Measurements from ENCODE around the gene SLC35A4. TPM values are rescaled to one million over a fixed set of nuclear protein-coding genes. Genes with fewer than 3 reads are reported as not detected.
A peak's percentile ranks its signal among the peaks of the same experiment; 100 is the strongest.
"Not testable (repeated sequence)": the region's sequence is repeated elsewhere in the genome, so short reads cannot be mapped to it uniquely, and the experiment has no call there.

The SLC35A4 gene
- total RNA-seq, 1 donor from 2014 or later: 13.2 TPM

DNA sequence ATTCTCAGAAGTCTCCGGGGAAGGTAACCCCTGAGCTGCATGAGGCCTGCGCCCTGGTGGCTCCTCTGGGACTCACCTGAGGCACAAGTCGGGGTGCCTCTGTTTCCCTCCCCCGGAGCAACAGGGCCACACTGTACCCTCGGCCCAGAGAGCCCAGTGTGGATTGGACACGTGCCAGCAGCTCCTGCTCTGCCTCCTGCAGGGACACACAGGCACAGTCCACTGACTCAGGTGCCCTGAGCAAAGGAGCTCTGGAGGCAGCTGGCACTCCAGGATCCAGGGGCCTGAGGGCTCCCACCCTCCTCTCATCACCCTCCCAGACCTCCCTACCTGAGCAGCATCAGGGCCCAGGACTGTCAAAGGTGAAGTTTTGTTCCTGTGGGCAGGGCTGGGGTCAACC lies 29.5 kb downstream of the SLC35A4 start:
- DNase-seq (ENCODE audit: low read depth) (no peak), FAIRE-seq (no peak)
- Histone ChIP-seq H3K4me3 (ENCODE audit: low read depth, low read length) (no peak overlapping the region), H3K27me3 (ENCODE audit: control insufficient read depth, insufficient read depth, low read length) (no peaks in the 10 kb centered on the region), H3K36me3 (ENCODE audit: control insufficient read depth, insufficient read depth, low read length) (no peaks in the 10 kb centered on the region)
- TF ChIP-seq, protein P1, sequence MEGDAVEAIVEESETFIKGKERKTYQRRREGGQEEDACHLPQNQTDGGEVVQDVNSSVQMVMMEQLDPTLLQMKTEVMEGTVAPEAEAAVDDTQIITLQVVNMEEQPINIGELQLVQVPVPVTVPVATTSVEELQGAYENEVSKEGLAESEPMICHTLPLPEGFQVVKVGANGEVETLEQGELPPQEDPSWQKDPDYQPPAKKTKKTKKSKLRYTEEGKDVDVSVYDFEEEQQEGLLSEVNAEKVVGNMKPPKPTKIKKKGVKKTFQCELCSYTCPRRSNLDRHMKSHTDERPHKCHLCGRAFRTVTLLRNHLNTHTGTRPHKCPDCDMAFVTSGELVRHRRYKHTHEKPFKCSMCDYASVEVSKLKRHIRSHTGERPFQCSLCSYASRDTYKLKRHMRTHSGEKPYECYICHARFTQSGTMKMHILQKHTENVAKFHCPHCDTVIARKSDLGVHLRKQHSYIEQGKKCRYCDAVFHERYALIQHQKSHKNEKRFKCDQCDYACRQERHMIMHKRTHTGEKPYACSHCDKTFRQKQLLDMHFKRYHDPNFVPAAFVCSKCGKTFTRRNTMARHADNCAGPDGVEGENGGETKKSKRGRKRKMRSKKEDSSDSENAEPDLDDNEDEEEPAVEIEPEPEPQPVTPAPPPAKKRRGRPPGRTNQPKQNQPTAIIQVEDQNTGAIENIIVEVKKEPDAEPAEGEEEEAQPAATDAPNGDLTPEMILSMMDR (IDR thresholded peaks at IDR 0.05; ENCODE audit: insufficient read depth, low read length, severe bottlenecking): no peak

DNA sequence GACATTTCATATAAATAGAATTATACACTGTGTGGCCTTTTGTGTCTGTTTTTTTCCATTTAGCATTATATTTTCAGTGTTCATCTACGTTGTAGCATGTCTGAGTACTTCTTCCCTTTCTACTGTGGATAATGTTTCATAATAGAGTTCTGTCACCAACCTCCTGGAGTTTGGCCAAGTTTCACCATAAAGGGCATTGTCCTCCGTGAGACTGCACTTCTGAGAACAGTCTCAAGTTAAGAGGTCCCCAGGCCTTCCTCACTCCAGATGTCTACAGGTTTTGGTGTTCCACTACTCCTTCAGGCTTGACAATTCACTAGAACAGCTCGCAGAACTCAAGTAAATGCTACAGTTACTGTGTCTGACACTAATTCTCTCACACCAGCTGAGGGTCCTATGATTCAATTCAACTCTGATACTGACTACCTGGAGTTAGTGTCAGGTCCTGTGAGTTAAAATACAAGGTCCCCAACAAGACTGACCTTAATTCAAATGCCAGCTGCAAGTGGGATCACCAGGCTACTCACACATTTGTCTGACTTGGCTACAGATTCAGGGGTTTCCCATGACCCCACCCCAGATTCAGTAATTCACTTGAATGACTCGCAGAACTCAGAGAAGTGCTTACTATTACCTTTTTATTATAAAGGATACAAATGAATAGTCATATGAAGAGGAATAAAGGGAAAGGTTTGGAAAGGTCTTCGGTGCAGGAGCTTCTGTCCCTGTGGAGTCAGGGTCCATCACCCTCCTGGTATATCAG lies 31.1 kb downstream of the SLC35A4 start:
- FAIRE-seq (no peak), DNase-seq (ENCODE audit: low read depth) (peak; percentile 38)
- H3K27me3 ChIP-seq (ENCODE audit: control insufficient read depth, insufficient read depth, low read length): no peaks in the 10 kb centered on the region
- TF ChIP-seq, protein P1 (IDR thresholded peaks at IDR 0.05; ENCODE audit: insufficient read depth, low read length, severe bottlenecking): no peak
- no peak overlapping the region for H3K4me3 ChIP-seq (ENCODE audit: low read depth, low read length)
- no peaks in the 10 kb centered on the region for H3K36me3 ChIP-seq (ENCODE audit: control insufficient read depth, insufficient read depth, low read length)

DNA sequence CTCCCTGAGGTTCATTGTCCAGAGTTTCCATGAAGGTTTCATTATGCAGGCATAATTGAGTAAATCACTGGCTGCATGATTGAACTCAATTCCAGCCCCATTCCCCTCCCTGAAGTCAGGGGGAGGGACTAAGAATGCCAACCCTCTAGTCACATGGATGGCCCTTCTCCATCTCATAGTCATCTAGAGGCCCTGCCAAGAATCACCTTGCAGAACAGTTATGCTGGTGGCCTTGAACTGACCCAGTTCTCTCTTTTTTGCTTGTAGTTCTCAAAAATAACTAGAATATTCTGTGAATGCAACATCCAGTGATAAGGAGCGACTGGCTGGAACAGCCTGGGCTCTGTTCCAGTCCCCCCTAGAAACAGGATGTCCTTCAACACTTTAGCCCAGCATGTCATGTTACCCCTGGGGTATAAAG lies 31.7 kb downstream of the SLC35A4 start:
- TF ChIP-seq, protein P1 (IDR thresholded peaks at IDR 0.05; ENCODE audit: insufficient read depth, low read length, severe bottlenecking): no peak
- Histone ChIP-seq H3K36me3 (ENCODE audit: control insufficient read depth, insufficient read depth, low read length) (no peaks in the 10 kb centered on the region), H3K27me3 (ENCODE audit: control insufficient read depth, insufficient read depth, low read length) (no peaks in the 10 kb centered on the region), H3K4me3 (ENCODE audit: low read depth, low read length) (no peak overlapping the region)
- no peak for FAIRE-seq
- no peak for DNase-seq (ENCODE audit: low read depth)

DNA sequence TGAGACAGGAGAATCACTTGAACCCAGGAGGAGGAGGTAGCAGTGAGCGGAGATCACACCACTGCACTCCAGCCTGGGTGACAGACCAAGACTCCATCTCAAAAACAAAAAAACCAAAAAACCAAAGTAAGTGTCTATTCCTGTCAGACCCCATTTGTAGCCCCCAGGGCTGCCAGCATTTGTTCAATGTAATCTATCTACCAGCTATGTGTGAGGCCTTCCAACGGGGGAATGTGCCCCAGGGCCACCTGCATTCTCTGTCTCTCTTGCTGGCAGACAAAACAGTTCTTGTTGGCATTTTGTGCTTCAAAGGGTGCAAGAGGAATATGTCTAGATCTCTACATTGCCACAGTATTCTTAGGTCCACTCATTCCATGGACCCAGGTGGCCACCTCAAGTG lies 34.2 kb downstream of the SLC35A4 start:
- FAIRE-seq: no peak
- TF ChIP-seq, protein P1 (IDR thresholded peaks at IDR 0.05; ENCODE audit: insufficient read depth, low read length, severe bottlenecking): no peak
- Histone ChIP-seq H3K4me3 (ENCODE audit: low read depth, low read length) (no peak overlapping the region), H3K27me3 (ENCODE audit: control insufficient read depth, insufficient read depth, low read length) (no peaks in the 10 kb centered on the region), H3K36me3 (ENCODE audit: control insufficient read depth, insufficient read depth, low read length) (no peaks in the 10 kb centered on the region)
- DNase-seq (ENCODE audit: low read depth): no peak

DNA sequence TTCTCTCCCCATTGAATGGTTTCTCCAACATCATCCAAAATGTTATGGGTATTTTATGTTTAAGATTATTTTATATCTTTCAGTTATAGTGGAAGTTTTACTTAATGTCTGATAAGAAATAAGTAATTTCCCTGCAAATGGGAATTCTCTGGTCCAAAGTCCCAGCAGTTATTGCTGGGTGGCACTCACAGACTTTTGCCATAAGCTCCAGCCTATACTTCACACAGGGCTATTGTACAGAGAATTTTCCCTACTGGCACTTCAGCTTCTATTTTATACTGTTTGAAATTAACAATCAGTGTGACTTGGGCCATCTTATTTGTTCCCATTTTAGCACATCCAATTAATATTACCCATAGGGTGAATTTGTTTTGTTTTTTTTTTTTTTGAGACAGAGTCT lies 35.5 kb downstream of the SLC35A4 start:
- no peaks in the 10 kb centered on the region for H3K36me3 ChIP-seq (ENCODE audit: control insufficient read depth, insufficient read depth, low read length)
- H3K27me3 ChIP-seq (ENCODE audit: control insufficient read depth, insufficient read depth, low read length): no peaks in the 10 kb centered on the region
- H3K4me3 ChIP-seq (ENCODE audit: low read depth, low read length): no peak overlapping the region
- no peak for DNase-seq (ENCODE audit: low read depth)
- TF ChIP-seq, protein P1 (IDR thresholded peaks at IDR 0.05; ENCODE audit: insufficient read depth, low read length, severe bottlenecking): no peak
- no peak for FAIRE-seq

DNA sequence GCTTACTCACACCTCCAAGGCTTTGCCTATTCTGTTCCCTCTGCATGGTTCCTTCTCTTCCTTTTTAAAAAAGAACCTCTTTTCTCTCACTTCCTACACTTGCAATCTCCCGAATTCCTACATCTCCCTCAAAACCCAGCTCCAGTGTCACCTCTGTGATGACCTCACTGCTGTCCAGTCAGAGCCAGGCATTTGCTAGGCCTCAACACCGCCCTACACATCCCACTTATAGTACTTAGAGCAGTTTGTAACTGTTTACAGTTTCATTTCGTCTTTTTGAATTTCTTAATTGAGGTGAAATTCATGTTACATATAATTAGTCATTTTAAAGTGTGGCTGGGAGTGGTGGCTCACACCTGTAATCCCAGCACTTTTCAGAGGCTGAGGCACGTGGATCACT lies 37.5 kb downstream of the SLC35A4 start:
- H3K36me3 ChIP-seq (ENCODE audit: control insufficient read depth, insufficient read depth, low read length): no peaks in the 10 kb centered on the region
- H3K27me3 ChIP-seq (ENCODE audit: control insufficient read depth, insufficient read depth, low read length): no peaks in the 10 kb centered on the region
- no peak for FAIRE-seq
- H3K4me3 ChIP-seq (ENCODE audit: low read depth, low read length): no peak overlapping the region
- DNase-seq (ENCODE audit: low read depth): no peak
- TF ChIP-seq, protein P1 (IDR thresholded peaks at IDR 0.05; ENCODE audit: insufficient read depth, low read length, severe bottlenecking): no peak

DNA sequence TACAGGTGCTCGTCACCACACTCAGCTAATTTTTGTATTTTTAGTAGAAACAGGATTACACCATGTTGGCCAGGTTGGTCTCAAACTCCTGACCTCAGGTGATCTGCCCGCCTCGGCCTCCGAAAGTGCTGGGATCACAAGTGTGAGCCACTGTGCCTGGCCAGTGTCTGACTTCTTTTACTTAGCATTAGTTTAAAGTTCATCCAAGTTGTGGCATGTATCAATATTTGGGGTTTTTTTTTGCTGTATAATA lies 38.7 kb downstream of the SLC35A4 start:
- DNase-seq (ENCODE audit: low read depth); H3K36me3 ChIP-seq (ENCODE audit: control insufficient read depth, insufficient read depth, low read length); H3K4me3 ChIP-seq (ENCODE audit: low read depth, low read length); FAIRE-seq; H3K27me3 ChIP-seq (ENCODE audit: control insufficient read depth, insufficient read depth, low read length): not testable (repeated sequence)
